ENCODE data around the gene SRSF4.
"Not testable (repeated sequence)": the region's sequence is repeated elsewhere in the genome, so short reads cannot be mapped to it uniquely, and the experiment has no call there.

Gene SRSF4

DNA sequence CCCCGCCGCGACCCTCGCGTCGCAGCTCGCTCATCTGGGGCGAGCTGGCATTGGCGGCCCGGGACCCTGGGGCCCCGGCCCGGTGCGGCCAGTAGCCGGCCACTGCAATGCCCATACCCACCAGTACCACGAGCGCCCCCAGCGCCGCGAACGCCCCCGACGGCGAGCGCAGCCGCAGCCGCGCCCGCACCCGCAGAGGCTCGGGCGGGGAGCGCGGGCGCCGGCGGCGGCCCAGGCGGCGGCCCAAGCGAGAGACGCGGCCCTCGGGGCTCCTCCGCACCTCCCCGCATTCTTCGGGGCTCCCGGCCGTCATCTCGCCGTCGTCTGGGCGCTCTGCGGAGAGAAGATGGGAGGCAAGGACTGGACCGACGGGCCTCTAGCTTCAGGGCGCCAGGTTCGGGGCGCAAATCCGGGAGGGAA lies 60.2 kb downstream of the SRSF4 start:
- H3K4me1 ChIP-seq (ENCODE audit: control insufficient read depth, insufficient read depth, low read length, poor library complexity, severe bottlenecking): peaks cover 22% of the 10 kb centered on the region
- peaks cover 37% of the 10 kb centered on the region for H3K27me3 ChIP-seq (replicated peaks; ENCODE audit: control insufficient read depth, insufficient read depth, low read length, poor library complexity, severe bottlenecking)
- DNase-seq: no peak
- peaks cover 15% of the 10 kb centered on the region for H3K36me3 ChIP-seq (ENCODE audit: control insufficient read depth, insufficient read depth, low read length)
- H3K9me3 ChIP-seq (ENCODE audit: control insufficient read depth, low read length): no peaks in the 10 kb centered on the region
- no peak overlapping the region for H3K27ac ChIP-seq (ENCODE audit: insufficient read depth, low read length, poor library complexity, severe bottlenecking)
- peak overlapping the region; percentile 54 for H3K4me3 ChIP-seq (ENCODE audit: insufficient read depth, low read depth, low read length, poor library complexity, severe bottlenecking)

DNA sequence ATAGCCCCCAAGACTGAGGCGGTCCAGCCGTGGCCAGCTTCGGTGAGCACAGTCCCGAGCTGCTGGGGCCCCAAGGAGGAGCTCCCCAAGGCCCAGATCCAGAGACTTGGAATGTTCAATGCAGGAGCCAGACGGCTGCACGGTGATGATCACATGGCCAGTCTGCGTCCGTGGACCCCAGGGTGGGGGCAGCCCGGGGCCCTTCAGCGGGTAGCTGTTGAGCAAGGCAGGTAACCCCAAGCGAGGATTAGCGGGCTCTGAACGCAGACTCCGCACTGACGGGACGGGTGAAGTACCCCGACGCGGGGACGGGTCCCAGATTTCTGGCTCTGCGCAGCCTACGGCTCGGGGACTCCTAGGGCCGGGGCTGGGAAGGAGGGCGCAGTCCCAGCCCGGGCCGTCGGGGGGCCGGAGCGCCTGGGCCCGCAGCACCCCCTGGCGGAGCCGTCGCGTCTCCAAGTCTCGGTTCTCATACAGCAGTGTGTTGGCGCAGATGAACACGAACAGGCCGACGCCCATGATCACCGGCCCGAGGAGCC lies 60.7 kb downstream of the SRSF4 start:
- Histone ChIP-seq H3K4me1 (ENCODE audit: control insufficient read depth, insufficient read depth, low read length, poor library complexity, severe bottlenecking) (peaks cover 22% of the 10 kb centered on the region), H3K27ac (ENCODE audit: insufficient read depth, low read length, poor library complexity, severe bottlenecking) (no peak overlapping the region), H3K36me3 (ENCODE audit: control insufficient read depth, insufficient read depth, low read length) (peaks cover 20% of the 10 kb centered on the region), H3K4me3 (ENCODE audit: insufficient read depth, low read depth, low read length, poor library complexity, severe bottlenecking) (no peak overlapping the region), H3K9me3 (ENCODE audit: control insufficient read depth, low read length) (no peaks in the 10 kb centered on the region), H3K27me3 (replicated peaks; ENCODE audit: control insufficient read depth, insufficient read depth, low read length, poor library complexity, severe bottlenecking) (peaks cover 37% of the 10 kb centered on the region)
- DNase-seq: peak; percentile 15 to 42 (median 40)

DNA sequence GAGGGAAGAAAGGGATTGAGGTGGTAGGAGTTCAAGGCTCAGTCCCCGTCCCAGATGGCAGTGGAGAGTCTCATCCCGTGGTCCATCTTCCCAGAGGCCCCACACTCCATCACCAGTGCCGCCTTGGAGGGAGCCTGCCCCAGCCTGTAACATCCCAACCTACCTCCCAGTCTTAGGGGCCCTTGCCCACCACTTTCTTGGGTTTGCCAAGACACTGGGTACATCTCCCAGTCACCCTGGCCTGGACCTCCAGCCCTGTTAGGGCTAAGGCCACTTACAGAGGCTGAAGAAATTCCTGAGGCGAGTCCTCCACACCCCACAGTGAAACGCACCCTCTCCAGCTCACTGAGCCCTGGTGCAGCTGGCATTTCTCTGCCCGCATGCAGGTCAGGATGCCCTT lies 61.3 kb downstream of the SRSF4 start:
- Histone ChIP-seq H3K9me3 (ENCODE audit: control insufficient read depth, low read length) (no peaks in the 10 kb centered on the region), H3K27ac (ENCODE audit: insufficient read depth, low read length, poor library complexity, severe bottlenecking) (no peak overlapping the region), H3K4me3 (ENCODE audit: insufficient read depth, low read depth, low read length, poor library complexity, severe bottlenecking) (no peak overlapping the region), H3K4me1 (ENCODE audit: control insufficient read depth, insufficient read depth, low read length, poor library complexity, severe bottlenecking) (peaks cover 22% of the 10 kb centered on the region), H3K27me3 (replicated peaks; ENCODE audit: control insufficient read depth, insufficient read depth, low read length, poor library complexity, severe bottlenecking) (peaks cover 37% of the 10 kb centered on the region), H3K36me3 (ENCODE audit: control insufficient read depth, insufficient read depth, low read length) (peaks cover 26% of the 10 kb centered on the region)
- DNase-seq: no peak

DNA sequence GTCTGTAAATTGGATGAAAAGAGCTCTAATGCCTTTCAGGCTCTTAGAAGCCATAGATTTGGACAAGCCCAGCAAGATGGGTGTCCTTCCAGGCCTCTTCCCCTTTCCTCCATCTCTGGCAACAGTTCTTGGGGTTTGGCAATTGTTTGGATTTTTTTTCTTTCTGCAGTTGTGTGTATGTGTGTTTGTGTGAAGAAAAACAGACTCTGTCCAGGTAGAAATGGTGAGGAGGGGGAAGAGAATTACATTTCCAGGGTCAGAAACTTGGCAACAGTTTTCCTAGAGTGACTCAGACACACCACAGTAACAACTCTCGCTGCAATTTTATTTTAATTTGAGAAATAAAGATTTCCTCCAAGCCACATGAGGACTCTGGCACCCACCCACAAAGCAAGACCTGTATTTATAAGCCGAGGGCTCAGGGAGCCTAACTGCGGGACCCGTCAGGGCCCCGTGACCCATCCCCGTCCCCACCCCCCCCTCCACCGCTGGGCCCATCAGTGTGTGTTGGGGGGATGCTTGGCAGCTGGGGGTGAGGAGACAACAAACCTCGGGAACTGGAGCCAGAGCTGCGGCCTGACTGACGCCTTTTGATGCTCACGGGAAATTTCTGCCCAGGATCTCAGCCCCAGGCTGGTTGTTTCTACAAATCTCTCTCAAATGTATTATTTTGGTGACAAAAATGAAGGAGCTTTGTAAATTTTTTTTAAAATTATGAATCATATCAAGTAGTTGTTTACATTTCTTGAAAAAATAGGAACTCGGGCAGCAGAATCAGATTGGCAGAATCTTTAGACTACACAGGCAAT lies 62.4 kb downstream of the SRSF4 start:
- no peak for DNase-seq
- no peaks in the 10 kb centered on the region for H3K9me3 ChIP-seq (ENCODE audit: control insufficient read depth, low read length)
- peaks cover 19% of the 10 kb centered on the region for H3K4me1 ChIP-seq (ENCODE audit: control insufficient read depth, insufficient read depth, low read length, poor library complexity, severe bottlenecking)
- no peak overlapping the region for H3K4me3 ChIP-seq (ENCODE audit: insufficient read depth, low read depth, low read length, poor library complexity, severe bottlenecking)
- peaks cover 31% of the 10 kb centered on the region for H3K36me3 ChIP-seq (ENCODE audit: control insufficient read depth, insufficient read depth, low read length)
- H3K27ac ChIP-seq (ENCODE audit: insufficient read depth, low read length, poor library complexity, severe bottlenecking): no peak overlapping the region
- peaks cover 31% of the 10 kb centered on the region for H3K27me3 ChIP-seq (replicated peaks; ENCODE audit: control insufficient read depth, insufficient read depth, low read length, poor library complexity, severe bottlenecking)

DNA sequence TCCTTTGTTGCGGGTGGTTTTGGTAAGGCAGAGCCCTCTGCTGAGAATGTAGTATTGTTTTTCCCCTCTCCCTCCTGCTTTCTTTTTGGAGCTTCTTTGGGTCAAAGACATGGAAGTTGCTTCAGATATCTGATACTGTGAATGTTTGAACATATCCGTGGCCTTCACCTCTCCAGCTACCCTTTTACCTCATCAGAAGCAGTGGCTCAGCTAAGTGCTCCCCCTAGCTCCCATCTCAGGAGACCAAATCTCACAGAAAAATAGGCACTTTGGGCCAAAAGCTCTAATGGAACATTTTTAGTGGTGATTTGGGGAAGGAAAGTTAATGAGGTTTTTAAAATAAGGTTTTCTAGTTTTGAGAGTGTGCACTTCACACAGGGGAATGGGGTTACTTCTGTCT lies 64.3 kb downstream of the SRSF4 start:
- Histone ChIP-seq H3K27me3 (replicated peaks; ENCODE audit: control insufficient read depth, insufficient read depth, low read length, poor library complexity, severe bottlenecking) (peaks cover 15% of the 10 kb centered on the region), H3K9me3 (ENCODE audit: control insufficient read depth, low read length) (no peaks in the 10 kb centered on the region), H3K27ac (ENCODE audit: insufficient read depth, low read length, poor library complexity, severe bottlenecking) (no peak overlapping the region), H3K4me3 (ENCODE audit: insufficient read depth, low read depth, low read length, poor library complexity, severe bottlenecking) (no peak overlapping the region), H3K4me1 (ENCODE audit: control insufficient read depth, insufficient read depth, low read length, poor library complexity, severe bottlenecking) (peaks cover 9% of the 10 kb centered on the region), H3K36me3 (ENCODE audit: control insufficient read depth, insufficient read depth, low read length) (peaks cover 51% of the 10 kb centered on the region)
- DNase-seq: no peak

DNA sequence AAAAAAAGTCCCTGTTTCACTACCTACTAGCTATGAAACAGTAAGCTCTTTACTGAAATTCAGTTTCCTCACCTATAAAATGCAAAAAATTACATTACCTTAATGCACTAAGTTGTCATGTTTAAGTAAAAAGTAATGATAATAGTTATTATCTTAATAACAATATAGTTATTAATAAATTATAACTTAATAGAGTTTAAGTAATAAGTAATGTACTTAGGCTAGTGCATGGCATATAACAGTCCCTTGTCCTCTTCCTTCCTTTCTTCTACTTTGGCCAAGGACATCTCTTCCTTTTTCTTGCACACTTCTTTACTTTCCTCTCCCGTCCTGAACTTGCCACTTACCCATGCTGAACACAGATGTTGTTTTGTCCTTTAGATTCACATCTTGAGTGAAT lies 67.0 kb downstream of the SRSF4 start:
- no peaks in the 10 kb centered on the region for H3K9me3 ChIP-seq (ENCODE audit: control insufficient read depth, low read length)
- DNase-seq: no peak
- H3K27me3 ChIP-seq (replicated peaks; ENCODE audit: control insufficient read depth, insufficient read depth, low read length, poor library complexity, severe bottlenecking): no peaks in the 10 kb centered on the region
- no peak overlapping the region for H3K4me3 ChIP-seq (ENCODE audit: insufficient read depth, low read depth, low read length, poor library complexity, severe bottlenecking)
- no peak overlapping the region for H3K27ac ChIP-seq (ENCODE audit: insufficient read depth, low read length, poor library complexity, severe bottlenecking)
- peaks cover 72% of the 10 kb centered on the region for H3K36me3 ChIP-seq (ENCODE audit: control insufficient read depth, insufficient read depth, low read length)
- no peaks in the 10 kb centered on the region for H3K4me1 ChIP-seq (ENCODE audit: control insufficient read depth, insufficient read depth, low read length, poor library complexity, severe bottlenecking)

DNA sequence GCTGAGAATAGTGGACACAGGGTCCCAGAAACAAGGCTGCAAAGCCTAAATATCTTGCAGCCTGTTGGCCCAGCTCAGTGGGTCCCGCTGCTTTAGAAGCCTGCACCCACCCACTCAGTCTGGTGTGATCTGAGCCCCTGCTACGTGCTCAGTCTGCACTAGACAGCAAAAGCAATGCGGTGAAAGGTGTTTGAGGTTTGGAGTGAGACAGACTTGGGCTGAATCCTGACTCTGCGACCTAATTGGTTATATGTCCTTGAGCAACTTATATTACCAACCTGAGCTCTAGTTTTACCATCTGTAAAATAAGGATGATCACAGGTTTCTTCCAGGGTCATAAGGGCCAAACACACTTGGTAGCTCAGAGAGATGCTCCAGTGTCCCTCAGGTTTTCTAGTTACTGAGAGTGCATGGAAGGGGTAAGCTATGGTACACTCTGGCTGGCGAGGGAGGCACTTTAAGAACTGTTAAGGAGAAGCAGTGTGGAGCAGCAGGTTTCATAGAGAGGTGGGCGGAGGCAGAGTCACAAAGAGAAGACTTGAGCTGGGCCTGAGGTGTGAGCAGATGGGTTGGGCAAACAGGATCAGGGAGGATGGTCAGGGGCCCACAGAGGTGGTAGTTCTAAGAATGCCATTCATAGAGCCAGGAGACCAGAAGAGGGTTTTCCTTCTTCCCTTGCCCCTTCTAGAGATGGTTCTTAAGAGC lies 68.1 kb downstream of the SRSF4 start:
- no peak for DNase-seq
- Histone ChIP-seq H3K36me3 (ENCODE audit: control insufficient read depth, insufficient read depth, low read length) (peaks cover 78% of the 10 kb centered on the region), H3K4me1 (ENCODE audit: control insufficient read depth, insufficient read depth, low read length, poor library complexity, severe bottlenecking) (no peaks in the 10 kb centered on the region), H3K9me3 (ENCODE audit: control insufficient read depth, low read length) (no peaks in the 10 kb centered on the region), H3K27me3 (replicated peaks; ENCODE audit: control insufficient read depth, insufficient read depth, low read length, poor library complexity, severe bottlenecking) (no peaks in the 10 kb centered on the region), H3K4me3 (ENCODE audit: insufficient read depth, low read depth, low read length, poor library complexity, severe bottlenecking) (no peak overlapping the region), H3K27ac (ENCODE audit: insufficient read depth, low read length, poor library complexity, severe bottlenecking) (no peak overlapping the region)

DNA sequence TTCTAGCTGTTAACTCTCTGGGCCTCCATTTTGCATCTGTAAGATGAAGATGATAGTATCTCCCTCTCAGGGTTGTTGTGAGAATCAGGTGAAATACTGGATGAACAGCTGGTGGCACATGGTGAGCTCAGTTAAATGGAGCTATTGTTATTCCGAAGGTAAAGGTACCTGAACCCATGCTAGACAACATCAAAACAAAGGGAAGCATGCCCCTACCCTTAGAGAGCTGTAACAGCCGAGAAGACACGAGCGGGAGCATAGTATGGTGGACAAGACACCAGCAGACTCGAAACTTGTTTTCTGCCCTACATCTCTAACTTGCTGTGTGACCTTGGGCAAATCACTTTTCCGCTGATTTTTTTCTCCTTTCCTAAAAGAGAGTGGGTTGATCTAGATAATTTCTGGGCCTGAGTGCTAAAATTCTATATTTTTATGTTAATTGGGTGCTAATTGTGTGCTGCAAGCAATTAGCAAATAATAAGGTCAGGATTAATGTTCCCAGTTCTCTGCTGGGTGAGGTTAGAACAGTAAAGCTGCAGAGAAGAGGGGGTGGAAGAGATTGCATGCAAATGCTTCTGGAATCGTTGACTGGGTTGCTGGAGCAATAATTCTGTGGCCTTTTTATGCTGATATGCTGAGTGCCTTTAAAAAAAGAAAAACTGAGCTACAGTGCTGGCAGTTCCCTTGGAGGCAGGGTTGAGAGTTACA lies 68.8 kb downstream of the SRSF4 start:
- no peaks in the 10 kb centered on the region for H3K9me3 ChIP-seq (ENCODE audit: control insufficient read depth, low read length)
- no peak overlapping the region for H3K27ac ChIP-seq (ENCODE audit: insufficient read depth, low read length, poor library complexity, severe bottlenecking)
- H3K27me3 ChIP-seq (replicated peaks; ENCODE audit: control insufficient read depth, insufficient read depth, low read length, poor library complexity, severe bottlenecking): no peaks in the 10 kb centered on the region
- no peak overlapping the region for H3K4me3 ChIP-seq (ENCODE audit: insufficient read depth, low read depth, low read length, poor library complexity, severe bottlenecking)
- H3K4me1 ChIP-seq (ENCODE audit: control insufficient read depth, insufficient read depth, low read length, poor library complexity, severe bottlenecking): no peaks in the 10 kb centered on the region
- no peak for DNase-seq
- H3K36me3 ChIP-seq (ENCODE audit: control insufficient read depth, insufficient read depth, low read length): peaks cover 76% of the 10 kb centered on the region

DNA sequence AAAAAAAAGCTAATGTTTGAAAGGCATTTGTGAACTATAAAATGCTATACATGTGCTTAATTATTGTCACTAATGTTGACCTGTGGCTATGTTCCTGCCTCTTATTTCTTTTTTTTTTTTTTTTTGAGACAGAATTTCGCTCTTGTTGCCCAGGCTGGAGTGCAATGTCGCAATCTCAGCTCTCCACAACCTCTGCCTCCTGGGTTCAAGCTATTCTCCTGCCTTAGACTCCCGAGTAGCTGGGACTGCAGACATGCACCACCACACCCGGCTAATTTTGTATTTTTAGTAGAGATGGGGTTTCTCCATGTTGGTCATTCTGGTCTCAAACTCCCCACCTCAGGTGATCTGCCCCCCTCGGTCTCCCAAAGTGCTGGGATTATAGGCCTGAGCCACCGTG lies 73.7 kb downstream of the SRSF4 start:
- H3K9me3 ChIP-seq (ENCODE audit: control insufficient read depth, low read length); DNase-seq; H3K27me3 ChIP-seq (replicated peaks; ENCODE audit: control insufficient read depth, insufficient read depth, low read length, poor library complexity, severe bottlenecking); H3K27ac ChIP-seq (ENCODE audit: insufficient read depth, low read length, poor library complexity, severe bottlenecking); H3K4me3 ChIP-seq (ENCODE audit: insufficient read depth, low read depth, low read length, poor library complexity, severe bottlenecking); H3K4me1 ChIP-seq (ENCODE audit: control insufficient read depth, insufficient read depth, low read length, poor library complexity, severe bottlenecking): not testable (repeated sequence)
- peaks cover 40% of the 10 kb centered on the region for H3K36me3 ChIP-seq (ENCODE audit: control insufficient read depth, insufficient read depth, low read length)
